ENCODE results near the gene CD109. TPM values are rescaled to one million over a fixed set of nuclear protein-coding genes. Genes with fewer than 3 reads are reported as not detected.

The CD109 gene
- total RNA-seq, 1 experiment from 2014 or later = 46.1 TPM

- BruUV-seq (replicated peaks) = no TSS peak
- intact Hi-C loops (cut with micrococcal nuclease; ENCODE audit: unreplicated experiment) (no loop called here), in situ Hi-C loops (cut with HindIII; ENCODE audit: low pct_unique_long_range_greater_than_20kb, low sequenced_read_pairs) (no loop called here)
- H3K36me3 ChIP-seq (ENCODE audit: control insufficient read depth, insufficient read depth, low read length) = 0 out of 2 replicates have a peak, but pooled peaks cover 2% of the 10 kb centered on the region
- H3K4me3 ChIP-seq (ENCODE audit: low read depth in 2 of 2, low read length in 2 of 2) = no peak overlapping the region
- peaks cover 3% of the 10 kb centered on the region; the same call in 1 of the 2 replicates for H3K4me1 ChIP-seq (ENCODE audit: control insufficient read depth, insufficient read depth, low read length)
- no peaks in the 10 kb centered on the region for H3K27me3 ChIP-seq (ENCODE audit: control insufficient read depth, insufficient read depth, low read length)
- H3K9me3 ChIP-seq (ENCODE audit: control insufficient read depth, insufficient read depth, low read depth, low read length) = no peaks in the 10 kb centered on the region
- ATAC-seq (no peak), DNase-seq (ENCODE audit: low read depth, low spot score) (no peak)
- TF ChIP-seq, protein P1, sequence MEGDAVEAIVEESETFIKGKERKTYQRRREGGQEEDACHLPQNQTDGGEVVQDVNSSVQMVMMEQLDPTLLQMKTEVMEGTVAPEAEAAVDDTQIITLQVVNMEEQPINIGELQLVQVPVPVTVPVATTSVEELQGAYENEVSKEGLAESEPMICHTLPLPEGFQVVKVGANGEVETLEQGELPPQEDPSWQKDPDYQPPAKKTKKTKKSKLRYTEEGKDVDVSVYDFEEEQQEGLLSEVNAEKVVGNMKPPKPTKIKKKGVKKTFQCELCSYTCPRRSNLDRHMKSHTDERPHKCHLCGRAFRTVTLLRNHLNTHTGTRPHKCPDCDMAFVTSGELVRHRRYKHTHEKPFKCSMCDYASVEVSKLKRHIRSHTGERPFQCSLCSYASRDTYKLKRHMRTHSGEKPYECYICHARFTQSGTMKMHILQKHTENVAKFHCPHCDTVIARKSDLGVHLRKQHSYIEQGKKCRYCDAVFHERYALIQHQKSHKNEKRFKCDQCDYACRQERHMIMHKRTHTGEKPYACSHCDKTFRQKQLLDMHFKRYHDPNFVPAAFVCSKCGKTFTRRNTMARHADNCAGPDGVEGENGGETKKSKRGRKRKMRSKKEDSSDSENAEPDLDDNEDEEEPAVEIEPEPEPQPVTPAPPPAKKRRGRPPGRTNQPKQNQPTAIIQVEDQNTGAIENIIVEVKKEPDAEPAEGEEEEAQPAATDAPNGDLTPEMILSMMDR (IDR thresholded peaks at IDR 0.05) = no peak
- TF ChIP-seq POLR2AphosphoS5 (IDR thresholded peaks at IDR 0.05; ENCODE audit: low read depth, low read length) = no peak
- no peak for TF ChIP-seq SIN3A (IDR thresholded peaks at IDR 0.05; ENCODE audit: borderline replicate concordance, insufficient read depth, low read depth, low read length)
- TF ChIP-seq, protein P2, sequence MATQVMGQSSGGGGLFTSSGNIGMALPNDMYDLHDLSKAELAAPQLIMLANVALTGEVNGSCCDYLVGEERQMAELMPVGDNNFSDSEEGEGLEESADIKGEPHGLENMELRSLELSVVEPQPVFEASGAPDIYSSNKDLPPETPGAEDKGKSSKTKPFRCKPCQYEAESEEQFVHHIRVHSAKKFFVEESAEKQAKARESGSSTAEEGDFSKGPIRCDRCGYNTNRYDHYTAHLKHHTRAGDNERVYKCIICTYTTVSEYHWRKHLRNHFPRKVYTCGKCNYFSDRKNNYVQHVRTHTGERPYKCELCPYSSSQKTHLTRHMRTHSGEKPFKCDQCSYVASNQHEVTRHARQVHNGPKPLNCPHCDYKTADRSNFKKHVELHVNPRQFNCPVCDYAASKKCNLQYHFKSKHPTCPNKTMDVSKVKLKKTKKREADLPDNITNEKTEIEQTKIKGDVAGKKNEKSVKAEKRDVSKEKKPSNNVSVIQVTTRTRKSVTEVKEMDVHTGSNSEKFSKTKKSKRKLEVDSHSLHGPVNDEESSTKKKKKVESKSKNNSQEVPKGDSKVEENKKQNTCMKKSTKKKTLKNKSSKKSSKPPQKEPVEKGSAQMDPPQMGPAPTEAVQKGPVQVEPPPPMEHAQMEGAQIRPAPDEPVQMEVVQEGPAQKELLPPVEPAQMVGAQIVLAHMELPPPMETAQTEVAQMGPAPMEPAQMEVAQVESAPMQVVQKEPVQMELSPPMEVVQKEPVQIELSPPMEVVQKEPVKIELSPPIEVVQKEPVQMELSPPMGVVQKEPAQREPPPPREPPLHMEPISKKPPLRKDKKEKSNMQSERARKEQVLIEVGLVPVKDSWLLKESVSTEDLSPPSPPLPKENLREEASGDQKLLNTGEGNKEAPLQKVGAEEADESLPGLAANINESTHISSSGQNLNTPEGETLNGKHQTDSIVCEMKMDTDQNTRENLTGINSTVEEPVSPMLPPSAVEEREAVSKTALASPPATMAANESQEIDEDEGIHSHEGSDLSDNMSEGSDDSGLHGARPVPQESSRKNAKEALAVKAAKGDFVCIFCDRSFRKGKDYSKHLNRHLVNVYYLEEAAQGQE (IDR thresholded peaks at IDR 0.05; ENCODE audit: insufficient read depth in 1 of 2, low read depth in 2 of 2, low read length in 1 of 2) = no peak
- TF ChIP-seq TCF7L2 (IDR thresholded peaks at IDR 0.05; ENCODE audit: low read depth, low read length) = no peak
- H3K27ac ChIP-seq (ENCODE audit: low read length) = no peak overlapping the region
- ChIA-PET POLR2A (no interaction called here), CTCF (no interaction called here)
These were observed 94.6 kb downstream of the CD109 start for GRCh38 chr6:73790574-73790973.

DNA sequence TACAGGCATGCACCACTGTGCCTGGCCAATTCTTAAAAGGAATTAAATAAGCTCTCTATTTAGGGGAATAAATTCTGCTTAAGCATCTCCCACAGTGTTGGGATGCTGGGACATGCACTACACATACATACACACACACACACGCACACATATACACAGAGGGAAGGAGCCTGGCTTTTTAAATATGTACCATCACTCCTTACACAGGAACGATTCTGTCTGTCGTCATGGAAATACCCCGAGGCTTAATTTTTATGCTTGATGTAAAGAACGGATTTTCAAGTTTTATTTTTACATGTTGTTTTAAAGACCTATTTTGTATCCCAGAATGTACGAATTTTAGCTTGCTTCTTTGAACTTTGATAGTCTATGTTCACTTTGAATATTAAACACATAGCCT, 95.3 kb downstream of the CD109 start:
- no peaks in the 10 kb centered on the region for H3K27me3 ChIP-seq (ENCODE audit: control insufficient read depth, insufficient read depth, low read length)
- CTCF ChIA-PET = no interaction called here
- H3K27ac ChIP-seq (ENCODE audit: low read length) = no peak overlapping the region
- ATAC-seq (no peak), DNase-seq (ENCODE audit: low read depth, low spot score) (no peak)
- no peaks in the 10 kb centered on the region for H3K9me3 ChIP-seq (ENCODE audit: control insufficient read depth, insufficient read depth, low read depth, low read length)
- no TSS peak for BruUV-seq (replicated peaks)
- TF ChIP-seq, protein P1 (IDR thresholded peaks at IDR 0.05) = no peak
- TF ChIP-seq TCF7L2 (IDR thresholded peaks at IDR 0.05; ENCODE audit: low read depth, low read length) = no peak
- TF ChIP-seq, protein P2 (IDR thresholded peaks at IDR 0.05; ENCODE audit: insufficient read depth in 1 of 2, low read depth in 2 of 2, low read length in 1 of 2) = no peak
- TF ChIP-seq SIN3A (IDR thresholded peaks at IDR 0.05; ENCODE audit: borderline replicate concordance, insufficient read depth, low read depth, low read length) = no peak
- TF ChIP-seq POLR2AphosphoS5 (IDR thresholded peaks at IDR 0.05; ENCODE audit: low read depth, low read length) = no peak
- POLR2A ChIA-PET = no interaction called here
- H3K4me3 ChIP-seq (ENCODE audit: low read depth in 2 of 2, low read length in 2 of 2) = no peak overlapping the region
- H3K36me3 ChIP-seq (ENCODE audit: control insufficient read depth, insufficient read depth, low read length) = 0 out of 2 replicates have a peak, but pooled peaks cover 2% of the 10 kb centered on the region
- in situ Hi-C loops (cut with HindIII; ENCODE audit: low pct_unique_long_range_greater_than_20kb, low sequenced_read_pairs) (no loop called here), intact Hi-C loops (cut with micrococcal nuclease; ENCODE audit: unreplicated experiment) (no loop called here)
- H3K4me1 ChIP-seq (ENCODE audit: control insufficient read depth, insufficient read depth, low read length) = peaks cover 3% of the 10 kb centered on the region; the same call in 1 of the 2 replicates

Data from Panc1 (cell line).